ENCODE measurements around the gene TRAPPC2L. TPM values are rescaled to one million over a fixed set of nuclear protein-coding genes. Genes with fewer than 3 reads are reported as not detected.

TRAPPC2L gene
- total RNA-seq, 1 experiment from 2014 or later: 82.0 TPM

DNA sequence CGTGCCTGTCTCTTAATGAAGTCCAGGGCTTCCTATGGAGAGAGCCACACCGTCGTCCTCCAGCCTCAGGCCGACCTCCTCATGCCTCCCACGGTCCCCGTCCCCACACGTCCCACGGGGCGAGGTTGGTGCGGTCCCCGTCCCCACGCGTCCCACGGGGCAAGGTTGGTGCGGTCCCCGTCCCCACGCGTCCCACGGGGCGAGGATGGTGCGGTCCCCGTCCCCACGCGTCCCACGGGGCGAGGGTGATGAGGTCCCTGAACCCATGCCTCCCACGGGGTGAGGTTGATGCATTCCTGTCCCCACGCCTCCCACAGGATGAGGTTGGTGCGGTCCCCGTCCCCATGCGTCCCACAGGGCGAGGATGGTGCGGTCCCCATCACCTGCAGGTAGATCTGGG is 21.1 kb upstream of the TRAPPC2L start (continued):
- TF ChIP-seq IRF1 (CRISPR knock-in tag; IDR thresholded peaks at IDR 0.05) (no peak), SMAD3 (CRISPR knock-in tag; IDR thresholded peaks at IDR 0.05; ENCODE audit: borderline replicate concordance) (no peak), GABPB1 (CRISPR knock-in tag; IDR thresholded peaks at IDR 0.05) (no peak)
- TF ChIP-seq, protein P1, sequence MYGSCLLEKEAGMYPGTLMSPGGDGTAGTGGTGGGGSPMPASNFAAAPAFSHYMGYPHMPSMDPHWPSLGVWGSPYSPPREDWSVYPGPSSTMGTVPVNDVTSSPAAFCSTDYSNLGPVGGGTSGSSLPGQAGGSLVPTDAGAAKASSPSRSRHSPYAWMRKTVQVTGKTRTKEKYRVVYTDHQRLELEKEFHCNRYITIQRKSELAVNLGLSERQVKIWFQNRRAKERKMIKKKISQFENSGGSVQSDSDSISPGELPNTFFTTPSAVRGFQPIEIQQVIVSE (CRISPR knock-in tag; IDR thresholded peaks at IDR 0.05; ENCODE audit: borderline replicate concordance): no peak
- TF ChIP-seq, protein P2, sequence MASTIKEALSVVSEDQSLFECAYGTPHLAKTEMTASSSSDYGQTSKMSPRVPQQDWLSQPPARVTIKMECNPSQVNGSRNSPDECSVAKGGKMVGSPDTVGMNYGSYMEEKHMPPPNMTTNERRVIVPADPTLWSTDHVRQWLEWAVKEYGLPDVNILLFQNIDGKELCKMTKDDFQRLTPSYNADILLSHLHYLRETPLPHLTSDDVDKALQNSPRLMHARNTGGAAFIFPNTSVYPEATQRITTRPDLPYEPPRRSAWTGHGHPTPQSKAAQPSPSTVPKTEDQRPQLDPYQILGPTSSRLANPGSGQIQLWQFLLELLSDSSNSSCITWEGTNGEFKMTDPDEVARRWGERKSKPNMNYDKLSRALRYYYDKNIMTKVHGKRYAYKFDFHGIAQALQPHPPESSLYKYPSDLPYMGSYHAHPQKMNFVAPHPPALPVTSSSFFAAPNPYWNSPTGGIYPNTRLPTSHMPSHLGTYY (CRISPR knock-in tag; IDR thresholded peaks at IDR 0.05): no peak

DNA sequence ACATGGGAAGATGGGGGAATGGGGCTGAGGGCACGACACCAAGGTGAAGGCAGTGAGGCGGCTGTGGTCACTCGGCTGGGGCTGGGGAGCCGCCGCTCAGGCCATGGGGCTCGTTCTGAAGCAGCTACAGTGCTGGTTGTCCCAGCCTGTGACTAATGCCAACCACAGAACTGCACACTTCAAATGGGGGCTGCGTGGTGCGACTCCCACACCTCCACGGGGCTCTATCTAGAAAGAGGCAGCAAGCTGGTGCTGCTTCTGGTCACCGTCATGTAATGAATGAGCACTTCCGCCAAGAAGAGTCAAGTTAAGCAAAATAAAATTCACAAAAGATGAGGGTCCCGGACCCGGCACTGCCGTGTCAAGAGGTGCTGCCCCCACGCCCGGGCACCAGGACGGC is 20.1 kb upstream of the TRAPPC2L start:
- Mint-ChIP-seq H3K36me3 (peaks cover 6% of the 10 kb centered on the region), H3K27ac (no peak overlapping the region), H3K4me3 (no peak overlapping the region), H3K27me3 (ENCODE audit: low read depth) (no peaks in the 10 kb centered on the region), H3K9me3 (no peaks in the 10 kb centered on the region), H3K4me1 (no peaks in the 10 kb centered on the region)
- CTCF ChIA-PET: no interaction called here
- DNase-seq (ENCODE audit: low spot score): no peak
- no peak for TF ChIP-seq IRF1 (CRISPR knock-in tag; IDR thresholded peaks at IDR 0.05)
- no peak for TF ChIP-seq CREB1 (CRISPR knock-in tag; IDR thresholded peaks at IDR 0.05)
- no peak for TF ChIP-seq KAT7 (CRISPR knock-in tag; IDR thresholded peaks at IDR 0.05; ENCODE audit: borderline replicate concordance)
- TF ChIP-seq, protein P3, sequence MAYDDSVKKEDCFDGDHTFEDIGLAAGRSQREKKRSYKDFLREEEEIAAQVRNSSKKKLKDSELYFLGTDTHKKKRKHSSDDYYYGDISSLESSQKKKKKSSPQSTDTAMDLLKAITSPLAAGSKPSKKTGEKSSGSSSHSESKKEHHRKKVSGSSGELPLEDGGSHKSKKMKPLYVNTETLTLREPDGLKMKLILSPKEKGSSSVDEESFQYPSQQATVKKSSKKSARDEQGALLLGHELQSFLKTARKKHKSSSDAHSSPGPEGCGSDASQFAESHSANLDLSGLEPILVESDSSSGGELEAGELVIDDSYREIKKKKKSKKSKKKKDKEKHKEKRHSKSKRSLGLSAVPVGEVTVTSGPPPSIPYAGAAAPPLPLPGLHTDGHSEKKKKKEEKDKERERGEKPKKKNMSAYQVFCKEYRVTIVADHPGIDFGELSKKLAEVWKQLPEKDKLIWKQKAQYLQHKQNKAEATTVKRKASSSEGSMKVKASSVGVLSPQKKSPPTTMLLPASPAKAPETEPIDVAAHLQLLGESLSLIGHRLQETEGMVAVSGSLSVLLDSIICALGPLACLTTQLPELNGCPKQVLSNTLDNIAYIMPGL (CRISPR knock-in tag; IDR thresholded peaks at IDR 0.05): no peak
- no peak for TF ChIP-seq ZNF512 (CRISPR knock-in tag; IDR thresholded peaks at IDR 0.05; ENCODE audit: borderline replicate concordance)
- TF ChIP-seq TEAD1 (CRISPR knock-in tag; IDR thresholded peaks at IDR 0.05): no peak
- no peak for TF ChIP-seq FOXJ3 (CRISPR knock-in tag; IDR thresholded peaks at IDR 0.05; ENCODE audit: borderline replicate concordance)
- ATAC-seq: no peak
- POLR2A ChIA-PET: no interaction called here

DNA sequence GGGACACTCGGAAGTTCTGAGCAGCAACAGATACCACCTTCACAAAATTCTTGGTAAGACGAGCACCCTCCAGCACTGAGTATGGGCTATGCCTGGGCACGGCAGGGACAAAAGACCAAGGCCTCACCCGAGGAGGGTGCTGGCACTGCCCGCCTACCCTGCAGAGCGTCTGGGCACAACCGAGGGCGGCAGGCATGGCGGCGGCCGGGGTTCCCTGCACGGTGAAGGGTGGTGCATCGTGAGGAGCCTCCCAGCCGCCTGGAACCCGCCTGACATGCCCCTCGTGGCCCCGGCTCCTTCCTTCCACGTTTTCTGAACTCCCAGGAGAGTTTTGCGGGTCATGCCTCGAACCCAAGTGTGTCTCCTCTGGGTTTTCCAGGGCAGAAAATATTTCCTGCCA is 19.1 kb upstream of the TRAPPC2L start:
- Mint-ChIP-seq H3K36me3 (peaks cover 6% of the 10 kb centered on the region), H3K27me3 (ENCODE audit: low read depth) (no peaks in the 10 kb centered on the region), H3K9me3 (no peaks in the 10 kb centered on the region), H3K27ac (no peak overlapping the region), H3K4me1 (no peaks in the 10 kb centered on the region), H3K4me3 (no peak overlapping the region)
- CTCF ChIA-PET: no interaction called here
- POLR2A ChIA-PET: no interaction called here
- DNase-seq (ENCODE audit: low spot score): no peak
- ATAC-seq: no peak
- TF ChIP-seq NFE2L1 (CRISPR knock-in tag; IDR thresholded peaks at IDR 0.05): no peak
- no peak for TF ChIP-seq FOXP1 (CRISPR knock-in tag; IDR thresholded peaks at IDR 0.05; ENCODE audit: borderline replicate concordance)
- TF ChIP-seq SOX15 (CRISPR knock-in tag; IDR thresholded peaks at IDR 0.05): no peak
- TF ChIP-seq ZNF317 (CRISPR knock-in tag; IDR thresholded peaks at IDR 0.05; ENCODE audit: borderline replicate concordance, low read depth): no peak
- TF ChIP-seq, protein P4, sequence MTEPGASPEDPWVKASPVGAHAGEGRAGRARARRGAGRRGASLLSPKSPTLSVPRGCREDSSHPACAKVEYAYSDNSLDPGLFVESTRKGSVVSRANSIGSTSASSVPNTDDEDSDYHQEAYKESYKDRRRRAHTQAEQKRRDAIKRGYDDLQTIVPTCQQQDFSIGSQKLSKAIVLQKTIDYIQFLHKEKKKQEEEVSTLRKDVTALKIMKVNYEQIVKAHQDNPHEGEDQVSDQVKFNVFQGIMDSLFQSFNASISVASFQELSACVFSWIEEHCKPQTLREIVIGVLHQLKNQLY (CRISPR knock-in tag; IDR thresholded peaks at IDR 0.05): no peak
- TF ChIP-seq, protein P2 (CRISPR knock-in tag; IDR thresholded peaks at IDR 0.05): no peak
- TF ChIP-seq AFF4 (CRISPR knock-in tag; IDR thresholded peaks at IDR 0.05; ENCODE audit: borderline replicate concordance): no peak
- no peak for TF ChIP-seq ZNF219 (CRISPR knock-in tag; IDR thresholded peaks at IDR 0.05; ENCODE audit: borderline replicate concordance)
- TF ChIP-seq ZNF671 (CRISPR knock-in tag; IDR thresholded peaks at IDR 0.05): no peak
- TF ChIP-seq, protein P5, sequence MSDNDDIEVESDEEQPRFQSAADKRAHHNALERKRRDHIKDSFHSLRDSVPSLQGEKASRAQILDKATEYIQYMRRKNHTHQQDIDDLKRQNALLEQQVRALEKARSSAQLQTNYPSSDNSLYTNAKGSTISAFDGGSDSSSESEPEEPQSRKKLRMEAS (CRISPR knock-in tag; IDR thresholded peaks at IDR 0.05): no peak

All from WTC11 (cell line).